GM23248 (cell line): ENCODE measurements around the gene EFCC1.

Experiments used
- EZH2 ChIP-seq: fragments of 200-600 bp; sonication (generic); IDR thresholded peaks from 2 replicates; pipeline ENCODE4 v1.6.1; 2018; ENCODE audit warnings: antibody characterized with exemption, mild to moderate bottlenecking; ENCODE audit not compliant: insufficient read depth, poor library complexity, severe bottlenecking
- EZH2phosphoT487 ChIP-seq: fragments of 200-600 bp; sonication (generic); IDR thresholded peaks from 2 replicates; pipeline ENCODE4 v1.6.1; 2018; ENCODE audit warnings: antibody characterized with exemption, moderate library complexity, mild to moderate bottlenecking, low read depth; ENCODE audit not compliant: insufficient read depth

- TF ChIP-seq EZH2 (no peak), EZH2phosphoT487 (no peak)
These were observed 39.6 kb downstream of the EFCC1 start for GRCh38 chr3:129040579-129041300.
